GM10248 (cell line): ENCODE measurements around the gene PRKG1.

Experiments
- CTCF ChIA-PET: fragments of 300-600 bp; sonication (Branson Sonifier 250); formaldehyde crosslinking; extraction: SDS; loops from one replicate; lab custom pipeline; 2021; ENCODE audit warnings: antibody characterized with exemption; lab: Yijun Ruan, JAX
- POLR2A ChIA-PET: fragments of 350-650 bp; sonication (Branson Sonifier 250); formaldehyde crosslinking; extraction: SDS; loops from one replicate; lab custom pipeline; 2020; ENCODE audit warnings: antibody characterized with exemption; lab: Yijun Ruan, JAX
- DNase-seq: peaks from one replicate; pipeline ENCODE4 v3.0.0; 2012; ENCODE audit errors: extremely low spot score
- TF ChIP-seq, protein P1 (sequence below): IDR thresholded peaks from 2 replicates; pipeline ENCODE4 v1.5.1; 2012; ENCODE audit warnings: mild to moderate bottlenecking, low read depth; ENCODE audit errors: extremely low read depth, missing control alignments, control extremely low read depth

Gene PRKG1

DNA sequence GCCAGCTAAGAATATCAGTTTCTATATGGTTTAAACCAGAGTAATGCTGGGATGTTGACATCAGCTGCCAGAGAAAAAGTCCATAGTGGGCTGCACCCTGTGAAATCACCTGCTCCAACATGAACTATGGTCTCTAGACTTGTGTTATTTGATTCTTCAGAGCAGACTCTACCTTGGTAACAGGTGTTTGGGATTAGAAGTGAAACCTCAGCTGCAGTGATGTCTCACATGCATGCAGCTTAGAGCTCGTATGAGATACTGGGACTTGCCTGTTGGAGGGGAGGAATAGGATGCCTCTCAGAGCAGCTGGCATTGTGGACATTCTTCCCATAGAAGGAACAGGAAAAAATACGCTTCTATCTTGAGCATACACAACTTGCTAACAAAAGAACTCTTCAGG lies 912.2 kb downstream of the PRKG1 start:
- ChIA-PET CTCF (interaction anchor here (1.1 to 3.2 kb wide), 3 partner anchors 8 to 27 kb away, joined by 3 to 14 read pairs (median 4); no protein-coding TSS in a partner anchor), POLR2A (no interaction called here)
- TF ChIP-seq, protein P1, sequence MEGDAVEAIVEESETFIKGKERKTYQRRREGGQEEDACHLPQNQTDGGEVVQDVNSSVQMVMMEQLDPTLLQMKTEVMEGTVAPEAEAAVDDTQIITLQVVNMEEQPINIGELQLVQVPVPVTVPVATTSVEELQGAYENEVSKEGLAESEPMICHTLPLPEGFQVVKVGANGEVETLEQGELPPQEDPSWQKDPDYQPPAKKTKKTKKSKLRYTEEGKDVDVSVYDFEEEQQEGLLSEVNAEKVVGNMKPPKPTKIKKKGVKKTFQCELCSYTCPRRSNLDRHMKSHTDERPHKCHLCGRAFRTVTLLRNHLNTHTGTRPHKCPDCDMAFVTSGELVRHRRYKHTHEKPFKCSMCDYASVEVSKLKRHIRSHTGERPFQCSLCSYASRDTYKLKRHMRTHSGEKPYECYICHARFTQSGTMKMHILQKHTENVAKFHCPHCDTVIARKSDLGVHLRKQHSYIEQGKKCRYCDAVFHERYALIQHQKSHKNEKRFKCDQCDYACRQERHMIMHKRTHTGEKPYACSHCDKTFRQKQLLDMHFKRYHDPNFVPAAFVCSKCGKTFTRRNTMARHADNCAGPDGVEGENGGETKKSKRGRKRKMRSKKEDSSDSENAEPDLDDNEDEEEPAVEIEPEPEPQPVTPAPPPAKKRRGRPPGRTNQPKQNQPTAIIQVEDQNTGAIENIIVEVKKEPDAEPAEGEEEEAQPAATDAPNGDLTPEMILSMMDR = no peak
- DNase-seq = no peak

DNA sequence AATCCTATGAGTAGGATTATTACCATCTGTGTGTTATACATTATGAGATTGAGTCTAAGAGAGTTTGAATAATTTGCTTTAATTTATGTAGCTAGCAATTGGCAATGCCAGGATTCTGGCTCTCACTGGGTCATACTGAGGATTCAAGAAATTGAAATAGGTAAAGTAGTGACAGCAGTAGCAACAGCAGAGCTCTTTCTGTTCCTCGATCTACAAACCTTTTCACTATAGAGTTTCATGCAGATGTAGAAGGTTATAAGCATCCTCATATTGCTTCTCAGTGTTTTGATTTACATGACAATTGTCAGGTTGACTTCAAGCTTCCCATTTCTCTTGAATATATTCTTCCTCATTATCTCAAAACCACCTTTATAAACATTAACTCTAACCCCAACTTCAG lies 919.2 kb downstream of the PRKG1 start:
- POLR2A ChIA-PET = no interaction called here
- DNase-seq = no peak
- TF ChIP-seq, protein P1 = no peak
- CTCF ChIA-PET = interaction anchor here (1.6 to 3.0 kb wide), 3 partner anchors 8 to 17 kb away, joined by 3 to 14 read pairs (median 10); no protein-coding TSS in a partner anchor

DNA sequence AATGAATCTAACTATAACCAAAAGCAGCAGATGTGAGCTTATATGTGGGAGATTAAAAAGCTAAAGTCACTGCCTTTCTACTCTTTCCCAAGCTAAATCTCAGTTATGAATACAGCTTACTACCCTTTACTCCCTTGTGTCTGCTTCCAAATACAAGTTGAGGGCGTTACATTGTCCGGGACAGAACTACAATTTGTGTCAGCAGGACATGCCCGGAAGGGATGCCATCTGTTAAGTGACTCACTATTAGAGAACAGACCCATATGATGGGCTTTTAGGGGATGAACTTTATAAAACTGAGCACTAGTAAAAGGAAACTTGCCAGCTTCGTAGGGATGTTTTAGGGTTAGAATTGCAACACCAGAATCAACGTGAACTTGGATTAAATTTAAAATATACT lies 924.8 kb downstream of the PRKG1 start:
- CTCF ChIA-PET = no interaction called here
- DNase-seq = no peak
- TF ChIP-seq, protein P1 = no peak
- POLR2A ChIA-PET = no interaction called here

DNA sequence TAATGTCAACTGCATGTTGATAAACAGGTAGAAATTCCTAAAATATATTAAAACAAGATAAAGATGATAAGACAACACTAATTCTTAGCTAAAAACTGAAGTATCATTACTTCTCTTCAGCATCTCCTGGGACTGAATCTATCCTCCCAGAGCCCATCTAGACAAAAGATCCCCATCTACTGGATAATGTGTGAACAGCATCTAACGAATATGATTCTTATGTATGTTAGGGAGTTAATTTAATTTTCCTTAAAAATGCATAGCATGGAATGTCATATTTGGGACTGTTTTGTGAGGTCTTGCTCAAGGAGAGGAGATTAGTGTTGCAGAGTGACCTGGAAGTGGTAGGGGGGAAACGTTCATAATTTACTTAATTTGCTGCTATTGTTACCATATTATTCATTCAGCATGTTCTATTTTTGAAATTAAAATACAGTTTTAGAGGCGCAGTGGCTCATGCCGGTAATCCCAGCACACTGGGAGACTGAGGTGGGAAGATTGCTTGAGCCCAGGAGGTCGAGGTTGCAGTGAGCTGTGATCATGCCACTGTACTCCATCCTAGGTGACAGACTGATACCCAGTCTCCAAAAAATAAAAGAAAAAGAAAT lies 930.2 kb downstream of the PRKG1 start:
- DNase-seq = peak; percentile 35
- ChIA-PET CTCF (interaction anchor here (0.9 to 2.2 kb wide), 6 partner anchors 8 to 615 kb away, joined by 3 to 10 read pairs (median 4); no protein-coding TSS in a partner anchor), POLR2A (no interaction called here)

DNA sequence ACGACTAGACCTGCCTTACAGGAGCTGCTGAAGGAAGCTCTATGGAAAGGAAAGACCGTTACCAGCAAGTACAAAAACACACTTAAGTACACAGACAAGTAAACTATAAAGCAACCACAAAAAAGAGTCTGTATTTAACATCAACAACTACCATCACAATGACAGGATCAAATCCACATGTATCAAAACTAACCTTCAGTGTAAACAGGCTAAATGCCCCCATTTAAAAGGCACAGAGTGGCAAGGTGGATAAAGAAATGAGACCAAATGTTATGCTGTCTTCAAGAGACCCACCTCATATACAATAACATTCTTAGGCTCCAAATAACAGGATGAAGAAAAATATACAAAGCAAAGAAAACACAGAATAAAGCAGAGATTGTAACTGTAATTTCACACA lies 932.8 kb downstream of the PRKG1 start:
- ChIA-PET POLR2A (no interaction called here), CTCF (interaction anchor here (1.3 kb wide), 1 partner anchor 23 kb away, joined by 4 read pairs; no protein-coding TSS in a partner anchor)
- DNase-seq = no peak
- TF ChIP-seq, protein P1 = no peak

More for the DNA sequence above, 930.2 kb downstream of the PRKG1 start:
- TF ChIP-seq, protein P1 = peak; percentile 54

DNA sequence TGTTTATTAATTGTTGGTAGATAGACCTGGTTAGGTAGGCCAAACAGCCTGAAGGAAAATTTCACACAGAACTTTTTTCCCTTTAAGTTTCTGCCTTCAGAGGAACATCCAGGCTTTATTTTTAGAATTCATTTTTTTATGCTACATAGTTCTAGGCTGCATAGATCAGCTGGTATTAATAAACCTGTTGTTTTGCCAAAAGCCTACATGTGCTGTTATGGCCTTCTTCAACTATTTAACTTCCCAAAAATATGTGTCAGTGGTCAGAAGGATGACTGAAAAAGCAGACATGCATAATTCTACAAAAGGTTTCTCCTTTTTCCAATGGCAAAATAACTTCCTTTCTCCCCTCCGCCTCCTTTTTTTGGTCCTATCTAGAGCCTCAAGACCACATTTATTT lies 936.8 kb downstream of the PRKG1 start:
- CTCF ChIA-PET = no interaction called here
- TF ChIP-seq, protein P1 = no peak
- DNase-seq = no peak
- POLR2A ChIA-PET = no interaction called here

DNA sequence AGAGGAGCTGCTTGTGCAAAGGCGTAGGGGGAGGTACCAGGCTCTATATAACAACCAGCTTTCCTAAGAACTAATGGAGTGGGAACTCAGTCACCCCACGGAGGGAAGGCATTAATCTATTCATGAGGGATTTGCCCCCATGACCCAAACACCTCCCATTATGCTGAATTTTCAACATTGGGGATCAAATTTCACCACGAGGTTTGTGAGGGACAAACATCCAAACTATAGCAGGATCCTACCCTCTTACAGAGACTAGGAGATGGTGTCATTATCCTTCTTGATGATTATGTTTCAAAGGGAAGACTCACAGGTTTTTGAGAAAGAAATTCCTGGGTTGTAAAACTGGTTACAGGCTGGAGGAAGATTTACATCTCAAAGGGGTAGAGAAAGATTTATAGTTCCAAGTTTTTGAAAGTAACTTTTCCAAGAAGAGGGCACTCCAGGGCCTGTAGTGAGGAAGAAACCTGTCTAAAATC lies 944.8 kb downstream of the PRKG1 start:
- no peak for DNase-seq
- TF ChIP-seq, protein P1 = no peak
- ChIA-PET CTCF (no interaction called here), POLR2A (no interaction called here)
